ENCODE measurements around the gene MADCAM1. TPM values are rescaled to one million over a fixed set of nuclear protein-coding genes. Genes with fewer than 3 reads are reported as not detected.

The MADCAM1 gene
- total RNA-seq, 1 donor from 2014 or later: 0.40 TPM

DNA sequence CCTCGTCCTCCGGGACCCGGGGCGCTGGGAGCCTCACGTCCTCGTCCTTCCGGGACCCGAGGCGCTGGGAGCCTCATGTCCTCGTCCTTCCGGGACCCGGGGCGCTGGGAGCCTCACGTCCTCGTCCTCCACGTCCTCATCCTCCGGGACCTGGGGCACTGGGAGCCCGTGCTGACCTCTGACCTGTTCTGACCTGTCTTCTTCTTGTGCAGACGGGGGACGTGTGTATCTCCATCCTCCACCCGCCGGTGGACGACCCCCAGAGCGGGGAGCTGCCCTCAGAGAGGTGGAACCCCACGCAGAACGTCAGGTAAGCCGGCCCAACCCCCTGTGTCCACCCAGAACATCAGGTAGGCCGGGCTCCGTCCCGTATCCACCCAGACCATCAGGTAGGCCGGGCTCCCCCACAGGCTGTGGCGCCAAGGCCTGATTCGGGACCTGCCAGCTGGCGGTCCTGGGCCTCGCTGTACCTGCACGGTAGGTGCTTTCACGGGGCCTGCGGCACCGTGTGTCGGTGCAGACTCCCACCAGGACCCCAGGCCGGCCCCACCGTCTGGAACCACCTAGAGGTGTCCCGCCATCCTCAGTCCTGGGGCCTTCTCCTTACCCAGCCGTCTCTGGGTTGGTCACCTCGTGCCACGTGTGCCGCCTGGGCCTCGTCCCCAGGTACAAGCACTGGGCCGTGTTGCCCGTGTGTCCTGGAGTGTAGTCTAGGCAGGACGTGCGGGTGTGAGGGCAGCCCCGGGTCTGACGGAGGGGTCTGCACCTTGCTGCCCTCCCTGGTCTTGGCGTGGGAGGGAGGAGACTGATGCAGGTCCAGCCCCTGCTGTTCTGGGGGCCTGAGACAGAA lies 40.0 kb downstream of the MADCAM1 start:
- Mint-ChIP-seq H3K27me3 (no peaks in the 10 kb centered on the region), H3K36me3 (ENCODE audit: low read depth) (peaks cover 25% of the 10 kb centered on the region), H3K27ac (no peak overlapping the region), H3K9me3 (no peaks in the 10 kb centered on the region), H3K4me3 (no peak overlapping the region), H3K4me1 (peaks cover 16% of the 10 kb centered on the region)
- intact Hi-C loops (cut with micrococcal nuclease): no loop called here
- ChIA-PET POLR2A (no interaction called here), CTCF (no interaction called here)
- ATAC-seq (ENCODE audit: low read depth) (no peak), DNase-seq (no peak)
- TF ChIP-seq, protein P1, sequence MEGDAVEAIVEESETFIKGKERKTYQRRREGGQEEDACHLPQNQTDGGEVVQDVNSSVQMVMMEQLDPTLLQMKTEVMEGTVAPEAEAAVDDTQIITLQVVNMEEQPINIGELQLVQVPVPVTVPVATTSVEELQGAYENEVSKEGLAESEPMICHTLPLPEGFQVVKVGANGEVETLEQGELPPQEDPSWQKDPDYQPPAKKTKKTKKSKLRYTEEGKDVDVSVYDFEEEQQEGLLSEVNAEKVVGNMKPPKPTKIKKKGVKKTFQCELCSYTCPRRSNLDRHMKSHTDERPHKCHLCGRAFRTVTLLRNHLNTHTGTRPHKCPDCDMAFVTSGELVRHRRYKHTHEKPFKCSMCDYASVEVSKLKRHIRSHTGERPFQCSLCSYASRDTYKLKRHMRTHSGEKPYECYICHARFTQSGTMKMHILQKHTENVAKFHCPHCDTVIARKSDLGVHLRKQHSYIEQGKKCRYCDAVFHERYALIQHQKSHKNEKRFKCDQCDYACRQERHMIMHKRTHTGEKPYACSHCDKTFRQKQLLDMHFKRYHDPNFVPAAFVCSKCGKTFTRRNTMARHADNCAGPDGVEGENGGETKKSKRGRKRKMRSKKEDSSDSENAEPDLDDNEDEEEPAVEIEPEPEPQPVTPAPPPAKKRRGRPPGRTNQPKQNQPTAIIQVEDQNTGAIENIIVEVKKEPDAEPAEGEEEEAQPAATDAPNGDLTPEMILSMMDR (IDR thresholded peaks at IDR 0.05): no peak

DNA sequence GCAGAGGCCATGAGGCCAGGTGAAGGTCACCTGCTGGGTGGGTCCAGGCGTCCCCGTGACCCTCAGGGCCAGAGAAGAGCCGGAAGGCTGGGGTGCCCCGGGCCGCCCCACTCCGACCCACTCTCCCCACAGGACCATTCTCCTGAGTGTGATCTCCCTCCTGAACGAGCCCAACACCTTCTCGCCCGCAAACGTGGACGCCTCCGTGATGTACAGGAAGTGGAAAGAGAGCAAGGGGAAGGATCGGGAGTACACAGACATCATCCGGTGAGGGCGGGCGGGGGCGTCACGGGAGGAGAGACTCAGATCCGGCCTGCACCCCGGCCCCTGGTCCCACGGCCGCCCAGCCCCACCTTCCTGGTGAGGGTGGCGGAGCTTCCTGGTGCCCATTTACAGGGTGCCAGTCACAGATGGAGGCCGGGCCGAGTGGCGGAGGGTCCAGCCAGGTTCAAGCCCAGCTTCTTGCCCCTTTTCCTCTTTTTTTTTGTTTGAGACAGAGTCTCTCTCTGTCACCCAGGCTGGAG lies 40.7 kb downstream of the MADCAM1 start:
- intact Hi-C loops (cut with micrococcal nuclease): no loop called here
- Mint-ChIP-seq H3K27me3 (no peaks in the 10 kb centered on the region), H3K4me1 (peaks cover 16% of the 10 kb centered on the region), H3K9me3 (no peaks in the 10 kb centered on the region), H3K4me3 (no peak overlapping the region), H3K36me3 (ENCODE audit: low read depth) (peaks cover 26% of the 10 kb centered on the region), H3K27ac (no peak overlapping the region)
- no peak for ATAC-seq (ENCODE audit: low read depth)
- CTCF ChIA-PET: no interaction called here
- TF ChIP-seq, protein P1 (IDR thresholded peaks at IDR 0.05): no peak
- POLR2A ChIA-PET: no interaction called here
- no peak for DNase-seq

DNA sequence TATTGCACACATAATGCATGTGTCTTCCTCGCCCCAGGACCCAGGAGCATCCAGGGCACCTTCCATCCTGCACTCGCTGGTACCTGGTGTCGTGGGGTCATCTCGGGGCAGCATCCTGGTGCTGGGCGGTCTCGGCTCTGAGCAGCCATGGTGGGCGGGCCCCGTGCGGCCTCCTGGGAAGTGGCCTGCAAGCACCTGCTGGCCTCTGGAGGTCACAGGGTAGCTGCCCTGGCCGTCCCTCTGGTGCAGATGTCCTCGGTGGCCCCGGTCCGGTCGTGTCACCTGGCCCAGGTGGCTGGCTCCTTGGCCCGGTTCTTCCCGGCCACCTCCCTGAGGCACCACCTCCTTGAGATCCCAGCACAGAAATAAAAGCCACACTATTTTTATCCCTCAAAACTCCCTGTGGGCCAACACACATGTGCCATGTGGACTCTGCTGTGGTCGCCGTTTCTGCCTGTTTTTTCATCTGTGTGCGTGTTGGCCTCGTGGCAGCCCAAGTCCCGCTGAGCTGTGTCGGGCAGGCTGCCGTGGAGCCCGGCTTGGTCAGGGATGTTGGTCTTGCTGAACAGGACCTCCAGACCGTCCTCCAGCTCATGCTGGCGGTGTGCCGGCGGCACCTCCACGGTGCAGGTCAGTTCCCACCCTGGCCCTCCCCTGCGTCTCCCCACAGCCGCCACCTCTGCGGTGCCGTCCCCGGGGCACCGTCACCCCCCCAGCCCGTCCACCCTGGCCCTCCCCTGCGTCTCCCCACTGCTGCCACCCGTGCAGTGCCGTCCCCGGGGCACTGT lies 42.5 kb downstream of the MADCAM1 start:
- H3K4me3 Mint-ChIP-seq: no peak overlapping the region
- POLR2A ChIA-PET: no interaction called here
- H3K9me3 Mint-ChIP-seq: no peaks in the 10 kb centered on the region

DNA sequence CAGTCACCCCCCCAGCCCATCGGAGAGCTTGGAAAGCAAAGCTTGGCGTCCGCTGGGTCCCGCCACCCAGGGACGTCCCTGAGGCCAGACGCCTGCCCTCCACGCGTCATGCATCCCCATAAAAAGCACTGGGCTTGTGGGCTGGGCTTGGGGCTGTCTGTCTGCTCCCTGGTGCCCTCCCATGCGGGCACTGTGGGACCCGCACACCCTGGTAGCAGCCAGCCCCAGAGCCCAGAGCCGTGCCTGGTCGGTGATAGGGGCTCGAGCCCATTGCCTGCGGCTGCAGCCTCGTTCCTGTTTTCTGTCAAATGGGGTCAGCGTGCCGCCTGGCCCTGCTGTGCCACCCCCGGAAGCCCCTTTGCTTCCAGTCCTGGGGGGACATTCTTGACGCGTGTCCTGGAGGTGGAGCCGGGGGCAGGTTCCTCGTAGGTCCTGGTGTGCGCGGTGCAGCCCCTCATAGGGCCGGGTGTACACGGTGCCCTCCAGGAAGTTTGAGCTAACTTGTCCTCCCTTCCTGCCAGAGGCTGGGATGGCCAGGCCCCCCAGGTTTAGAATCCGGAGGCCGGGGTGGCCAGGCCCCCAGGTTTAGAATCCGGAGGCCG lies 43.2 kb downstream of the MADCAM1 start:
- ChIA-PET CTCF (no interaction called here), POLR2A (no interaction called here)
- no peak for DNase-seq
- Mint-ChIP-seq H3K4me1 (peaks cover 6% of the 10 kb centered on the region), H3K36me3 (ENCODE audit: low read depth) (peaks cover 28% of the 10 kb centered on the region), H3K27ac (no peak overlapping the region), H3K27me3 (no peaks in the 10 kb centered on the region), H3K9me3 (no peaks in the 10 kb centered on the region), H3K4me3 (no peak overlapping the region)
- no peak for ATAC-seq (ENCODE audit: low read depth)
- TF ChIP-seq, protein P1 (IDR thresholded peaks at IDR 0.05): no peak
- intact Hi-C loops (cut with micrococcal nuclease): no loop called here

More for the DNA sequence above, 42.5 kb downstream of the MADCAM1 start:
- DNase-seq: no peak
- no peaks in the 10 kb centered on the region for H3K27me3 Mint-ChIP-seq
- peaks cover 28% of the 10 kb centered on the region for H3K36me3 Mint-ChIP-seq (ENCODE audit: low read depth)
- H3K27ac Mint-ChIP-seq: no peak overlapping the region
- TF ChIP-seq, protein P1 (IDR thresholded peaks at IDR 0.05): no peak
- peaks cover 10% of the 10 kb centered on the region for H3K4me1 Mint-ChIP-seq
- no peak for ATAC-seq (ENCODE audit: low read depth)
- CTCF ChIA-PET: no interaction called here
- intact Hi-C loops (cut with micrococcal nuclease): no loop called here
